Measurements from ENCODE around the gene FHDC1. TPM values are rescaled to one million over a fixed set of nuclear protein-coding genes. Genes with fewer than 3 reads are reported as not detected.

Gene FHDC1
- total and polyA plus RNA-seq, 8 donors, result 2.9 to 13.4 (median 5.5) TPM

DNA sequence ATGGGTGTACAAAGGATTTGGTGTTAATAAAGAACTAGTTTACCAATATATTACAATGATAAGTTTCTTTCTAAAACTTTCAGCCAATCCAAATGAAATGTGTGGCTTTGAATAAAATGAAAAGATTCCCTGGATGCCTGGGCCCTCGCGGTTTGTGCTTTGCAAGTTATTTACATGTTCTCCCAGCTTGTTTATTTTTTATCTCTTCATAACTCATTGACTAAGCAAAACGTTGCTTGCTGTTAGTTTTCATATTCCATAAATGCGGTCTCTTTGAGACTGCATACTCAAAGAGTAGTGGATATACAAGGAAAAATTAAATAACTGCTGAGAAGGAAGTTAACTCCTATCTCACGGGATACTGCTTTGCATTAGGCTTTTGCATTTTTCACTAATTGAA is 26.0 kb downstream of the FHDC1 start:
- intact Hi-C loops (cut with DNase I; ENCODE audit: low total_unique reads), result no loop called here
- peaks cover 3 to 40% (median 20%) of the 10 kb centered on the region in 4 donors for H3K36me3 ChIP-seq
- no peak for DNase-seq
- TF ChIP-seq EP300 (IDR thresholded peaks at IDR 0.05) (no peak), POLR2AphosphoS5 (IDR thresholded peaks at IDR 0.05) (no peak), POLR2A (IDR thresholded peaks at IDR 0.05) (no peak)
- TF ChIP-seq, protein P1, sequence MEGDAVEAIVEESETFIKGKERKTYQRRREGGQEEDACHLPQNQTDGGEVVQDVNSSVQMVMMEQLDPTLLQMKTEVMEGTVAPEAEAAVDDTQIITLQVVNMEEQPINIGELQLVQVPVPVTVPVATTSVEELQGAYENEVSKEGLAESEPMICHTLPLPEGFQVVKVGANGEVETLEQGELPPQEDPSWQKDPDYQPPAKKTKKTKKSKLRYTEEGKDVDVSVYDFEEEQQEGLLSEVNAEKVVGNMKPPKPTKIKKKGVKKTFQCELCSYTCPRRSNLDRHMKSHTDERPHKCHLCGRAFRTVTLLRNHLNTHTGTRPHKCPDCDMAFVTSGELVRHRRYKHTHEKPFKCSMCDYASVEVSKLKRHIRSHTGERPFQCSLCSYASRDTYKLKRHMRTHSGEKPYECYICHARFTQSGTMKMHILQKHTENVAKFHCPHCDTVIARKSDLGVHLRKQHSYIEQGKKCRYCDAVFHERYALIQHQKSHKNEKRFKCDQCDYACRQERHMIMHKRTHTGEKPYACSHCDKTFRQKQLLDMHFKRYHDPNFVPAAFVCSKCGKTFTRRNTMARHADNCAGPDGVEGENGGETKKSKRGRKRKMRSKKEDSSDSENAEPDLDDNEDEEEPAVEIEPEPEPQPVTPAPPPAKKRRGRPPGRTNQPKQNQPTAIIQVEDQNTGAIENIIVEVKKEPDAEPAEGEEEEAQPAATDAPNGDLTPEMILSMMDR (IDR thresholded peaks at IDR 0.05), result no peak
- H3K4me1 ChIP-seq, result peaks cover 0 to 25% (median 15%) of the 10 kb centered on the region in 4 donors
- 51 to 64% (median 53%) methylated on average over 5 of the region's 5 CpGs for WGBS, 5 donors
- no peak overlapping the region for H3K4me3 ChIP-seq
- no peak overlapping the region for H3K27ac ChIP-seq
- H3K9me3 ChIP-seq, result no peaks in the 10 kb centered on the region
- H3K27me3 ChIP-seq, result no peaks in the 10 kb centered on the region

DNA sequence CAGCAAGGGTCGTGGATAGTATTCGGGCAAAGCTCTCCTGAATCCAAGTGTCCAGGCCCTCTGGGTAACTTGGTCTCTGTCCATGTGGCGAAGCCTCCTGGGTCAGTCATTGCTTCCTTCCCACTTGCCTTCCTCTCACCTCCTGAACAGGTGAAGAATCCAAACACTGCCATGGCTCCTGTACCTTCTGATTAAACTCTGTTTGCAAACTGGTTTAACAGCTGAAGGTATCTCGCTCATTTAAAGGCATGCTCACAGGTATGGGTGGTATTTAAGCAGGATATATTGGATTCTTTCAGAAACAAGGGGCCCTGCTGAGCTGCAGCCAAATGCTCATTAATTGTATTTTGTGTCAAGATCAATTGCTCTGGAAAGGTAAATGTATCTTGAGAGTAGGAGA is 28.2 kb downstream of the FHDC1 start:
- H3K4me1 ChIP-seq, result peaks cover 0 to 5% (median 0%) of the 10 kb centered on the region in 4 donors
- H3K27ac ChIP-seq, result no peak overlapping the region
- 69 to 86% (median 78%) methylated on average over 4 of the region's 4 CpGs for WGBS, 5 donors
- TF ChIP-seq POLR2A (IDR thresholded peaks at IDR 0.05) (no peak), POLR2AphosphoS5 (IDR thresholded peaks at IDR 0.05) (no peak), EP300 (IDR thresholded peaks at IDR 0.05) (no peak)
- TF ChIP-seq, protein P1 (IDR thresholded peaks at IDR 0.05), result no peak
- no peak overlapping the region for H3K4me3 ChIP-seq
- no peaks in the 10 kb centered on the region for H3K27me3 ChIP-seq
- no peak for DNase-seq
- H3K9me3 ChIP-seq, result no peaks in the 10 kb centered on the region
- H3K36me3 ChIP-seq, result peaks cover 3 to 57% (median 34%) of the 10 kb centered on the region in 4 donors
- intact Hi-C loops (cut with DNase I; ENCODE audit: low total_unique reads), result no loop called here

DNA sequence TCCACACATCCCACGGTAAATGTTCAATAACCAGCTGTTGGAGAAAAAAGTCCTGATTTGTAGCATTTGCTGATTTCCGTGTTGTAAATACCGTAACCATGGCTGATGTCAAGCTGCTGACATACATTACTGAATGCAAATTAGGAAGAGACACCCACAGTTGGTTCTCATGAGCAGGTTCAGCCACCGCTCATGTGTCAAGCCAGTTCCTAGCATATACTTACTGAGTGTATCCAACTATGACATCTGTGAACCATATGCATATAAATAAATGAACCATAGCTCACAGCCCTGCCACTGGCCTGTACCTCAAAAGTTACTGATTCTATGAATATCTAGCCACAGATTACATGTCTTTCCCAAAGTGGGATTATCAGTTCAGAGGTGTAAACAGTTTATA is 29.5 kb downstream of the FHDC1 start:
- Histone ChIP-seq H3K9me3 (no peaks in the 10 kb centered on the region), H3K27ac (no peak overlapping the region), H3K4me3 (no peak overlapping the region), H3K4me1 (peaks cover 0 to 13% (median 0%) of the 10 kb centered on the region in 4 donors), H3K36me3 (peaks cover 3 to 56% (median 33%) of the 10 kb centered on the region in 4 donors), H3K27me3 (no peaks in the 10 kb centered on the region)
- 86 to 93% (median 91%) methylated on average over 4 of the region's 4 CpGs for WGBS, 5 donors
- intact Hi-C loops (cut with DNase I; ENCODE audit: low total_unique reads), result no loop called here
- DNase-seq, result no peak
- TF ChIP-seq EP300 (IDR thresholded peaks at IDR 0.05), result no peak
- TF ChIP-seq, protein P1 (IDR thresholded peaks at IDR 0.05), result no peak

DNA sequence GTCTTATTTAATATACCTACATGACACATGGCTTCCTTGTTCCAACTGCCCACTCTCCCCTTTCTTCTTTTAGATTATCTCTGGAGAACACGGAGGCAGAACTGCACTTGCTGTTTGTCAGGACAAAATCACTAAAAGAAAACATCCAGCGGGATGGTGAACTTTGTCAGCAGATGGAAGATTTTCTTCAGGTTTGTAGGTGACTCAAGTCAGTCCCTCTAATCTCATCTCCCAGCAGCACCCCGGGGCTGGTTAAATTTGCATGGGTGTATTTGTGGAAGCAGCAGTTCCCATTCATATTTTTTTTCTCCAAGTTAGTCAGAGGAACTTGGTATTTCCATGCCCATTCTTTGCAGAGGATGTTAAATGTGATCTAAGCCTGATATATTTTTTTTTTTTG is 31.8 kb downstream of the FHDC1 start:
- WGBS, 5 donors, result 54 to 67% (median 59%) methylated on average over 3 of the region's 3 CpGs

More for the DNA sequence above, 31.8 kb downstream of the FHDC1 start:
- Histone ChIP-seq H3K27ac (no peak overlapping the region), H3K4me3 (no peak overlapping the region), H3K36me3 (peaks cover 6 to 61% (median 39%) of the 10 kb centered on the region in 4 donors), H3K27me3 (no peaks in the 10 kb centered on the region), H3K4me1 (peaks cover 0 to 13% (median 0%) of the 10 kb centered on the region in 4 donors), H3K9me3 (no peaks in the 10 kb centered on the region)
- intact Hi-C loops (cut with DNase I; ENCODE audit: low total_unique reads), result no loop called here
- no peak for DNase-seq
- no peak for TF ChIP-seq POLR2A (IDR thresholded peaks at IDR 0.05)
- TF ChIP-seq EP300 (IDR thresholded peaks at IDR 0.05), result no peak
- TF ChIP-seq, protein P1 (IDR thresholded peaks at IDR 0.05), result no peak
- no peak for TF ChIP-seq POLR2AphosphoS5 (IDR thresholded peaks at IDR 0.05)
